Activated T-cell treated with anti-CD3 and anti-CD28 coated beads, Interleukin-2, amount 50 U/mL, for 24 hours (primary cell): ENCODE measurements around the gene MRNIP.

Source experiments
- DNase-seq: peaks from one replicate; pipeline ENCODE4 v3.0.0-alpha.2; 2020
- H3K27ac Mint-ChIP-seq: 2 replicates; pipeline ENCODE4 v1.8.0; 2020; ENCODE audit warnings: mild to moderate bottlenecking, mixed read lengths
- H3K27me3 Mint-ChIP-seq: 2 replicates; pipeline ENCODE4 v1.8.0; 2020; ENCODE audit warnings: mixed read lengths
- H3K36me3 Mint-ChIP-seq: 2 replicates; pipeline ENCODE4 v1.8.0; 2020; ENCODE audit warnings: low read depth, mixed read lengths
- H3K4me1 Mint-ChIP-seq: 2 replicates; pipeline ENCODE4 v1.8.0; 2020; ENCODE audit warnings: low read depth, mixed read lengths
- H3K4me3 Mint-ChIP-seq: 2 replicates; pipeline ENCODE4 v1.8.0; 2020; ENCODE audit warnings: mild to moderate bottlenecking, moderate library complexity, mixed read lengths
- H3K9me3 Mint-ChIP-seq: 2 replicates; pipeline ENCODE4 v1.8.0; 2020; ENCODE audit warnings: mixed read lengths

Gene MRNIP

DNA sequence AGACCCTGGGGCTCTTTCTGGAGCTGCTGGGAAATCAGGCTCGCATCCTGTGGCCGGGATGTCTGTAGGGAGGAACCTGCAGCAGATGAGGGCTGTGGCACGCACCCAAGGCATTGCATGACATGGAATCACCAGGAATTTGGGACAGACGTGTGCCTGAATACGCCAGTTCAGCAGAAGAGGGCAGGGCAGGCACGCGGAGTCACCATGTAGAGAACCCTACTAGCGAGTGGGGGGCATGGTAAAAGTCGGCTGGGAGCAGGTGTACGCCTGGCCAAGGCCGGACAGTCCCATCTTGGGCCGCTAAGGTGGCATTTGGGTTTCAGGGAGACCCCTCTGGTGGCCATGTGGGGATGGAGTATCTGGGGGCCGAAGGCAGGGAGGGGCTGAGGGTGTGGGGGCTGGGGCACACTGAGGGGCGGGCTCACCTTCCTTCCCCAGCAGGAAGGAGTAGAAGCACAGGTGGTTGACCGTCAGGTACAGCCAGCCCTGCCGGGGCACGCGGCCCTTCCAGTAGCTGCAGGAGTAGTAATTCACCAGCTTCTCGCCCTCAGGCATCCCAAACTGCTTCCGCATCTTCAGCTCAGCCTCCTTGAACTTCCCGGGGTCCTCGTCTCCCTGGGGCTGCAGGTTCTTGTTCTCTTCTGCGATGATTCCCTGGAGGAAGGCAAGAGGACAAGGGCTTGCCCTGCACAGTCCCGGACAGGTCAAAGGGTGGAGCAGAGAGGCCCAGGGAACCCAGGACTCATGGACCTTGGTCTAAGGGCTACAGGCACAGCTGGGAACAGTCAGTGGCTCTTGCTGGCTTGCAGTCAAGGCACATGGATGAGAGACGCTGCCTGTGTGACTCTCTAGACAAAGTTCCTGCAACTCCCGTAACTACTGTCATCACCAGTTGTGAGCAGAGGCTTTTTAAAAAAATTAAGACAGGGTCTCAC lies 35.6 kb upstream of the MRNIP start:
- no peak overlapping the region for H3K27ac Mint-ChIP-seq
- DNase-seq: no peak
- H3K36me3 Mint-ChIP-seq: peaks cover 96% of the 10 kb centered on the region
- H3K27me3 Mint-ChIP-seq: no peaks in the 10 kb centered on the region
- no peaks in the 10 kb centered on the region for H3K9me3 Mint-ChIP-seq
- H3K4me3 Mint-ChIP-seq: no peak overlapping the region
- no peaks in the 10 kb centered on the region for H3K4me1 Mint-ChIP-seq

DNA sequence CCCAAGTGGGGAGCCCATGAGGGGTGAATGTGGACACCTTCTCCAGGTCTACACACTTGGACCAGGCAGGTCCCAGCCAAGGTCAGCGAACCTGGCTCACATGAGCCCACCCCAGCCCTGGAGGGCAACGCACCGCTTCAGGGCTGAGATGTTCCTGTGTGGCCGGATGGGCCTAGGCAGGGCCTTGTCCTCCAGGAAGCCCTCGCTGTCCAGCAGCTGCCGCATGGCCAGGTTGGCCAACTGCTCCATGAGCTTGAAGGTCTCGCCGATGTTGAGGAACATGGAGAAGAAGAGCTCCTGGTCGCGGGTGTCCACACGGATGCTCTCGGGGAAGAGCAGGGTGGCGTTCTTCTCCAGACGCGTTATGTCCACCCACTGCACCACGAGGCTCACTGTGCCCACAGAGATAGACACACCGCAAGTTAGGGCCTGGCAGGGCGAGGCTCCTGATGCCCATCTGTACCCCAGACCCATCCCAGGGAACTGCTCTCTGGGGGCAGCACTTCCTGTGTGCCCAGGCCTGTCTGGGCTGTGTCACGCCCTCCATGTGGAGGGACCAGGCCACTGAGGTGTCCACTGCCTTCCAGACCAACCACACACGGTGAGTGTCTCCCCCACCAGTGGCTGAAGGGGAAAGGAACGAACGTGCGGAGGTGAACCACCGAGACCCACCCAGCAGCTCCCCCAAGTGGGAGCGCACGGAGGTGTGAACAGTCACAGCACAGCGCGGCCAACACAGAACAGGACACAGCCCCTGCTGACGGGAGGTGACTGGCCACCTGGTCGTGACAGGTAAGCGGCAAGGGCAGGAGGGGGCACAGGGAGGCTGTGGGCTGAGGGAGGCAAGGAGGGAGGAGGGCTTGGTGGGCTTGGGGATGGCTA lies 34.7 kb upstream of the MRNIP start:
- no peaks in the 10 kb centered on the region for H3K27me3 Mint-ChIP-seq
- no peaks in the 10 kb centered on the region for H3K4me1 Mint-ChIP-seq
- H3K36me3 Mint-ChIP-seq: peaks cover 95% of the 10 kb centered on the region
- no peak overlapping the region for H3K27ac Mint-ChIP-seq
- DNase-seq: no peak
- no peaks in the 10 kb centered on the region for H3K9me3 Mint-ChIP-seq
- H3K4me3 Mint-ChIP-seq: no peak overlapping the region

DNA sequence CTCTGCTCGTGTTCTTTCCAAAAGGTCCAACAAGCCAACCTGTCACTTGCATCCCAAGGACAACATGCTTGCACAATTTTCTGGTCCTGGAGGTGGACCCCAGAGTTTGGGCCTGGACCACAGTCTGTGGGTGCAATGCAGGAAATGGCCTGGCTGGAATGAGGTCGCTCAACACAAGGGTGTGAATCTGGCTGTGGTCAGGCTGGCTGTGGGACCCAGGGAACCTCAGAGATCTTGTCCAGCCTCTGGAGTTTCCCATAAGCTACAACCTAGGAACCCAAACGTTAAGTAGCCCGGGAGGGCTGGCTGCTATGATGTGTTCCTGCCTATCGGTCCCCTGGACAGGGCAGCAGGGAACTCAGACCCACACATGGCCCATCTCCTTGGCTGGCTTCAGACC lies 33.6 kb upstream of the MRNIP start:
- H3K4me1 Mint-ChIP-seq: no peaks in the 10 kb centered on the region
- H3K9me3 Mint-ChIP-seq: no peaks in the 10 kb centered on the region
- peaks cover 96% of the 10 kb centered on the region for H3K36me3 Mint-ChIP-seq
- no peaks in the 10 kb centered on the region for H3K27me3 Mint-ChIP-seq
- no peak overlapping the region for H3K4me3 Mint-ChIP-seq
- H3K27ac Mint-ChIP-seq: no peak overlapping the region
- DNase-seq: no peak

DNA sequence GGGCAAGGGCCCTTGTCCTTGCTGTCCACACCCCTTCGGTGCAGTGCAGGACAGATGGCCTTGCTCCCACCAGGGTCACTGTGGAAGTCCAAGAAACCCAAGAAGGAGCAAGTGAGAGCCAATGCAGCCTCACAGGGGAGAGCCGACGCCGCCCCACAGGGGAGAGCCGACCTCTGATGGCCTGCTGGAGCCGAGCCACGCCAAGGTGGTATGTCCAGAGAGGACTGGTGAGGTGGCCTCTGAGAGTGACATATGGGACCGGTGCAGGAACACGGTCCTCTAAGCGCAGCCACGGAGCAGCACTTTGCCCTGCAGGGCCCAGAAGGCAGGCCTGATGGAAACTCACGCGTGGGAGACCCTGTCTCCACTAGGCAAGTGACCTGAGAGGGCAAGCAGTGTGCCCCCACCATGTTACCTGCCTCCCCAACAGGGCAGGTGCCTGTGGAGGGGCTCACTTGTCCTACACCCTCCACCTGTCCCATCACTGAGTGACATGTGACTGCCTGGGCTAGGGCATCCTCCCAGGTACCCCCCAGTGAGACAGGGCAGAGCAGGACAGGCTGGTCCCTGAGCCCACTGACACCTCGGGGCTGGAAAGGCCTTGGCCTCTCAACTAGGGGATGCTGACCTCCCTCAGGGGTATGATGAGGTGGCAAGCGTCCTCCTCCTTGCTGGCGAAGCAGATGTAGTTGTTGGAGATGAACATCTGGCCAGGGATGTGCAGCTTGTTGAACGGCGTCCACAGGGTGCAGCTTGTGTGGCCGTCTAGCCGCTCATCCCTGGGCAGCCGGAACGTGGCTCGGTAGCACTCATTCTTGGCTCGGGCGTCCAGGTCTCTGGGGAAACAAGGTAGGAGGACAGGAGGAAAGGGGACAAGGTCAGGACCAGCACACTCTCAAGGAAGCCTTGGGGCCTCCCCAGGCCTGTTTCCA lies 32.4 kb upstream of the MRNIP start:
- Mint-ChIP-seq H3K9me3 (no peaks in the 10 kb centered on the region), H3K4me3 (no peak overlapping the region), H3K27ac (no peak overlapping the region), H3K27me3 (no peaks in the 10 kb centered on the region), H3K4me1 (no peaks in the 10 kb centered on the region), H3K36me3 (peaks cover 97% of the 10 kb centered on the region)
- DNase-seq: no peak

DNA sequence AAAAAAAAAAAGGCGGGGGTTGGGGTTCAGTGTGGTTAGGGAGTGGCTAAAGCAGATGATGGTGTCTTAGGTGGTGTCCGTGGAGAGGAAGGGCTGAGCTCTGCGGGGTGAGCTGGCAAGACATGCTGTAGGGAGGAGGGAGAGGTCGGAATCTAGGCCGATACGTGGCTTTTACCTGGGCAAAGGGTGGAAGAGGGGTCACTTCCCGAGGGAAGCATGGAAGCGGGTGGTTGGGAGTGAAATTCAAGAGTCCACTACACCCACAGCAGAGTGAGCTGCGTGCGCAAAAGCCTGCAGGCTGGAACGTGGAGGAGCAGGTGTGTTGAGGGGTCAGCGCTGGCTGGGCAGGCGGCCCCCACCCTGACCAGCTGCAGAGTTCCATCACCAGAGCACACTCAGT lies 31.3 kb upstream of the MRNIP start:
- Mint-ChIP-seq H3K4me3 (no peak overlapping the region), H3K27me3 (no peaks in the 10 kb centered on the region), H3K27ac (no peak overlapping the region), H3K9me3 (peaks cover 1% of the 10 kb centered on the region), H3K4me1 (no peaks in the 10 kb centered on the region), H3K36me3 (peaks cover 97% of the 10 kb centered on the region)
- no peak for DNase-seq

DNA sequence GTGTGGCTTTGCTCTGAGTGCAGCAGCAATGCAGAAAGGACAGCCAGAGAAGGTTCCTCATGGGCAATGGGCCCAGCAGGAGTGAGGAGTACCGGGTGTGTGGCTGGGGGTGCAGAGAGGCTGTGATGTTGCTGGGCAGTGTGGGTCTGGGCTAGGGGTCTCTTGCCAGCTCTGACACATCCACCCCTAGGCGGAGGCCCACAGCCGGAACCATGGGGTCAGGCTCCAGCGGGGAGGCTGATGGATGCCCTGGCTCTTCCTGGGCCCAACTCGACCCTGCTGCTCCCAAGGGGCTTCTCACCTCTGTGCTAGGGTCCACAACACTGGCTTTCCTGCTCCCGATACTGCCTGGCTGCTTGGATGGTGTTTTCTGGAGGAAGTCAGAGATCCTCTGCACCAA lies 29.2 kb upstream of the MRNIP start:
- no peak for DNase-seq
- Mint-ChIP-seq H3K9me3 (peaks cover 17% of the 10 kb centered on the region), H3K27me3 (no peaks in the 10 kb centered on the region), H3K4me3 (no peak overlapping the region), H3K4me1 (no peaks in the 10 kb centered on the region), H3K27ac (no peak overlapping the region), H3K36me3 (peaks cover 98% of the 10 kb centered on the region)

DNA sequence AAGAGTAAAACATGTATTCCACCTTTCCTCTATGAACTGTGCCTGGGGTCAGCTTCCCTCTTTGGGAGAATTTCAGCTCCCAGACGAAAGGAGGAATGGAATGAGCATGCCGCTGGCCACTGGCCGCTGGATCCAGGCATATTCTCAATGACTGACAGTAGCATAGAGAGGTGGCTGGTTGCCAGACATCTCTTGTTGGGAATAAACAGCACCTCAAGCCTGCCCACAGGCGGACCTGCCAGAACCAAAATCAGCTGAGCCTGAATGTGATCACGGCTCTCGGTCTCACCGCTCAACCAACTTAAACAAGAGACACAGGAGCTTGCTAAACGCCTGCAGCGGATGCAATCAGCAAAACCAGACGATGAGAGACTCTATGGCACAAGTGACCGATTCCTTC lies 28.5 kb upstream of the MRNIP start:
- Mint-ChIP-seq H3K4me1 (no peaks in the 10 kb centered on the region), H3K9me3 (peaks cover 25% of the 10 kb centered on the region), H3K27me3 (no peaks in the 10 kb centered on the region), H3K4me3 (no peak overlapping the region), H3K27ac (no peak overlapping the region), H3K36me3 (peaks cover 98% of the 10 kb centered on the region)
- DNase-seq: no peak

DNA sequence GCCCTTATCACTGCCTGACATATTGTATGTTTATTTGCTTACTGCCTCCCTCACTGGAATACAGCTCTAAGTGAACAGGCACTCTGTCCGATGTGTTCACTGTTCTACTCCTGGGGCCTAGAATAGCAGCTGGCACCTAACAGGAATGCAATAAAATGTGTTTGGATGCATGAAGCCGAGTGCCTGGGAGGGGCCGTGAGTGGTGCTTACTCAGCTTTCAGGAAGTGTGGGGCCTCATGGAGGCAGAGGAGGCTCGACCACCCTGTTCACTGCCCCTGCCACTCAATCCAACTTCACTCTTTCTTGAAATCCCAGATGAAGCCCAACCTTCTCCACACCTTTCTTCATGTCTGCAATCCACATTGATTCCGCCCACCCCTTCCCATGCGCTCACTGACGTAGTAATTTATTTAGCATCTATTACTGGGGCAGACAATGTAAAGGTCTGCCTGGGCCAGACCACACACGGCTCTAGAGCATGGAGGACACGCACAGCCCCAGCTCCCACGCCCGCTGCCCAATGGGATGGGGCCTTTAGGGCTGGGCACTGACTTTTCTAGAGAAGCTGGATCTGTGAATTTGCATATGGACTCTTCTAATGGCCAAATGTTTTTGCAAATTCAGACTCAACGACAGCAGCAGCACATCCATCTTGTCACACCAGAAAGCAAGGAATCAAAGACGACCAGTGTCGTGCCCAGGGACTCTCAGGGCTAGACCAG lies 27.7 kb upstream of the MRNIP start:
- no peaks in the 10 kb centered on the region for H3K4me1 Mint-ChIP-seq
- H3K36me3 Mint-ChIP-seq: peaks cover 98% of the 10 kb centered on the region
- peaks cover 25% of the 10 kb centered on the region for H3K9me3 Mint-ChIP-seq
- no peak overlapping the region for H3K27ac Mint-ChIP-seq
- DNase-seq: no peak
- H3K27me3 Mint-ChIP-seq: no peaks in the 10 kb centered on the region
- H3K4me3 Mint-ChIP-seq: no peak overlapping the region

DNA sequence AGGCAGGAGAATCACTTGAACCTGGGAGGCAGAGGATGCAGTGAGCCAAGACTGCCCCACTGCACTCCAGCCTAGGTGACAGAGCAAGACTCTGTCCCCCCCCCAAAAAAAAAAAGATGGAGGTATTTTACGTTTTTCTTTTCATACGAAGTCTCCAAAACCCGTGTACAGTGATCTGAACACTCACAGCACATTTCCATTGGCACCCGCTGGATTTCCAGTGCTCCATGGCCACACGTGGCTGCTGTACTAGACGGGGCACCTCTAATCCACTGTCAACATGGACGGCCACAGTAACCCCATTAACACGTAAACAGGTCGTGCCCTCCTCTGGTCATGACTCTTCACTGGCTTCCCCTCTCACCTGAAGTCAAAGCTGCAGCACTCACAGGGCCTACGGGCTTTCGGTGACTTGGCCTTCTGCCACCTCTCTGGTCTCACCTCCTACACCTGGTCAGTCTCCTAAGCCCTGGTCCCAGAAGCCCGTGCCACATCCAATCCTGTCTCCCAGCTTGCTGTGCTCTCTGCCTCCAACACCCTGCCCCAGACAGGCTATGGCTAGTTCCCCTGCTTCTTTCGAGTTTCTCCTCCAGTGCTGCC lies 27.0 kb upstream of the MRNIP start:
- no peaks in the 10 kb centered on the region for H3K27me3 Mint-ChIP-seq
- H3K9me3 Mint-ChIP-seq: peaks cover 25% of the 10 kb centered on the region
- DNase-seq: no peak
- peaks cover 97% of the 10 kb centered on the region for H3K36me3 Mint-ChIP-seq
- no peak overlapping the region for H3K4me3 Mint-ChIP-seq
- no peak overlapping the region for H3K27ac Mint-ChIP-seq
- H3K4me1 Mint-ChIP-seq: no peaks in the 10 kb centered on the region

DNA sequence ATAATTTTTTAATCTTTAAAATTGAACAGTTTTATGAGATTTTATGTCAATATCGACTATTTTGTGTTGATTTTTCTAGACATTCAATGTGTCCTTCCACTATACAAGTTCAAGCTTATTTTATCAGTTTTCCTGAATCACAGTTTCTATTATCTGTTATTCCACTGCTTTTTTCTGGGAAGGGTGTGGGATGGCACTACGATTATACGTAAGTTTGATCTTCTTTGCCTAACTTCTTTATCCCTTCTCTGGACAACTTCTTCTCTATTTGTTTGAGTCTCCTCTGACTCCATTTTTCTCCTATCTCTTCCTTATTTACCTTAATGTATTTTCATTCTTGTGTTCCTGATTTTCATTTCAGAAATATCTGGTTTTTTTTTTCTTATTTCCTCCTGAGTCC lies 24.5 kb upstream of the MRNIP start:
- H3K27me3 Mint-ChIP-seq: no peaks in the 10 kb centered on the region
- no peak for DNase-seq
- H3K27ac Mint-ChIP-seq: no peak overlapping the region
- H3K9me3 Mint-ChIP-seq: peaks cover 25% of the 10 kb centered on the region
- H3K4me3 Mint-ChIP-seq: no peak overlapping the region
- H3K4me1 Mint-ChIP-seq: no peaks in the 10 kb centered on the region
- H3K36me3 Mint-ChIP-seq: peaks cover 91% of the 10 kb centered on the region

DNA sequence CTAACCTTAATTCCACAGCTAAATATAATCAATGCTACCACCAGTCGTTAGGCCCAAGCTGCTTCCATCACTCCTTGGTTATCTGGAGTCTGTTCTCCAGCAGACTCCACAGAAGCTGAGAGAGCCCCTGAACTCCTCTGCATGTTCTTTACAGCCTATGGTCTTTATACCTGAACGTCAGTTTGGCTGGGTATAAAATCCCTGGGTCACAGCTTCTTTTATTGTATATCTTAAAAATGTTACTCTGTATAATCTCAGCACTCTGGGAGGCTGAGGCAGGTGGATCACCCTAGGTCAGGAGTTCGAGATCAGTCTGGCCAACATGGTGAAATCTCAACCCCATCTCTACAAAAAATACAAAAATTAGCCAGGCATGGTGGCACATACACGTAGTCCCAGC lies 23.7 kb upstream of the MRNIP start:
- Mint-ChIP-seq H3K27me3 (no peaks in the 10 kb centered on the region), H3K4me1 (no peaks in the 10 kb centered on the region), H3K27ac (no peak overlapping the region), H3K4me3 (no peak overlapping the region), H3K36me3 (peaks cover 89% of the 10 kb centered on the region), H3K9me3 (peaks cover 25% of the 10 kb centered on the region)
- no peak for DNase-seq

DNA sequence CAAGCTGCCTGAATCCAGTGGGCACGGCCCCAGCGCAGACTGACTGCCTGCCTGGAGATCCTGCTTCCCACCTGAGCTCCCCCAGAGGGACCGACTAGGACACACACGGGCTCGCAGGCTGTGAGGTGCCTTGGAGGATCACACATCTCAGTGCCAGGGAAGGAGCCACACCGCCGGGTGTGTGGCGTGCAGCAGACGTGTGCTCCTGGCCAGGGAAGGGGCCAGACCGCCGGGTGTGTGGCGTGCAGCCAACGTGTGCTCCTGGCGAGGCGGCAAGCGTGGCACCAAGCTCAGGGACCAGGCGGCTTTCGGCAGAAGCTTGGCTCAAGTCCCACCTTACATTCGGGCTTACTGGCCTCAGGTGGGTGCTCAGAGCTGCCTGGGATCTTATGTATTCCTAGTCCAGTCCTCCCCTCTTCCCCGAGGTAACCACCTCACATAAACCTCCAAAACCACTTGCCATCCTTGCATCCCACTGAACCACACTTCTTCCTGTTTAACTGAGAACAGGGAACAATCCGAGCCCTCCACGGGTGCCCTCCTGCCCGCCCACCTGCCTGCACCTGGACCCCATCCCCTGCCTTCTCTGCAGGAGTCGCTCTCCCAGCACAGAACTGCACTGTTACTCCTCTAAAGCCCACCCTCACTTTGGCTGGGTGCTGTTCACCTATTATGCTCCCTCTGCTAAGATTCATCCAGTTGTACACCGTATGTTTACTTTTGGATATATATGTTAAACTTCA lies 22.4 kb upstream of the MRNIP start:
- no peak overlapping the region for H3K27ac Mint-ChIP-seq
- H3K27me3 Mint-ChIP-seq: no peaks in the 10 kb centered on the region
- no peak for DNase-seq
- H3K4me3 Mint-ChIP-seq: no peak overlapping the region
- peaks cover 87% of the 10 kb centered on the region for H3K36me3 Mint-ChIP-seq
- H3K4me1 Mint-ChIP-seq: no peaks in the 10 kb centered on the region
- H3K9me3 Mint-ChIP-seq: peaks cover 25% of the 10 kb centered on the region

DNA sequence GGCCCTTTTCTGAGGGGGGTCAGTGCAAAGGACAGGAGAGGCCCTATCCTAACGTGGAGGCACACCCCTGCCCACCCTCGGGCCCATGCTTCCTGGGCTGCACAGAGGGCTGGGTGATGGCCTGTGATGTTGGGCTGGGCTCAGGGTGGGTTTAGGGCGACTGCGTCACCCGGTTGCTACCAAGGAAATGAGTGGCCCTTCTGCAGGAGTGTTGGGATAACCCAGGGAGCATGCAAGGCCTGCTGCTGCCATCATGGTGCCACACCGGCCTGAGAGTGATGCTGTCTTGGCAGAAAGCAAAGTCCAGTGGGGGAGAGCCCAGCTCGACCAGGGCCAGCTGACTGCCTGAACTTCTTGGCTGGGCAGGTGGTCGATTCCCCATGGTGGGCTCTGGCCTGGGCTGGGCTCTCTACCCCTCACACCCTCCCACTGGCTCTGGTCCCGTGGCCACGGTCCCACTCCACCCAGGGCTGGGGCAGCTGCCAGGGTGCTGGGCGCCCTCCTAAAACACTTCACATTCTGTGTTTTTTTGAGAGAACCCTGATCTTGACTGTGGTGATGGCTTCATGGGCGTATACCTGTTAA lies 21.5 kb upstream of the MRNIP start:
- Mint-ChIP-seq H3K36me3 (peaks cover 87% of the 10 kb centered on the region), H3K4me3 (no peak overlapping the region), H3K4me1 (no peaks in the 10 kb centered on the region), H3K9me3 (peaks cover 25% of the 10 kb centered on the region), H3K27ac (no peak overlapping the region), H3K27me3 (no peaks in the 10 kb centered on the region)
- DNase-seq: no peak
